GM21619 (cell line): ENCODE data around the gene CIDEC.
"Not testable (repeated sequence)": the region's sequence is repeated elsewhere in the genome, so short reads cannot be mapped to it uniquely, and the experiment has no call there.

Experiments
- ATAC-seq: cut with Tn5 transposase; IDR thresholded peaks from one replicate; pipeline ENCODE4 v1.9.1; 2021; ENCODE audit not compliant: unreplicated experiment

Gene CIDEC

DNA sequence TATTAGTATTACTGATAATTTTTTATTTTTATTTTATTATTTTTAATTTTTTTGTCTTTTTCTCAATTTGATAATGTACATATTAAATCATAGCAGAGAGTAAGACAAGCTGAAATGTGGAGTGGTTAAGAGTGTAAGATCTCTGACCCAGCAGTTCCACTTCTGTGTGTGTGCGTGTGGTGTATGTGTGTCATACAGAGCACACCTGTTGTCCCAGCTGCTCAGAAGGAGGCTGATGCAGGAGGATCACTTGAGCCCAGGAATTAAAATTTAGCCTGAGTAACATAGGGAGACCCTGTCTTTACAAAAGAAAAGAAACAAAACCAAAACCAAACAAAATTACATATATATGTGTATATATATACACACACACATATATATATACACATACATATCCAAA lies 1.4 kb upstream of the CIDEC start:
- ATAC-seq = no peak

DNA sequence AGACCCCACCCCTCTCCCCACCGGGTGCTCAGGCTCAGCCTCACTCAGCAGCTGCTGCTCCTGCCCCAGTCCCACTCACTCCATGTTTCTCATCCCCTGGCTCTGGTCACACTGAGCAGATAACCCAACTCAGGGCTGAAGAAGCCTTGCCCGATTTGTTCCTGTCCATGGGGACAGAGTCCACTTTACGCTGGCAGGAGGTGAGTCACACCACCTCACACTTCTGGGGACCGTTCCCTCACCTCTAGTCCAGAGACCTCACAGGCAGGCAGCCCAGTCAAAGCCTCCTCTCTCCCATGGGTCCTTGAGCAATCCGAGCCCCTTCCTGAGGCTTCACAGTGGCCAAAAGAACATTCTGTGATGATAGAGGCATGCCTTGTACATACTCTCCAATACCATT lies 1.4 kb downstream of the CIDEC start:
- no peak for ATAC-seq

DNA sequence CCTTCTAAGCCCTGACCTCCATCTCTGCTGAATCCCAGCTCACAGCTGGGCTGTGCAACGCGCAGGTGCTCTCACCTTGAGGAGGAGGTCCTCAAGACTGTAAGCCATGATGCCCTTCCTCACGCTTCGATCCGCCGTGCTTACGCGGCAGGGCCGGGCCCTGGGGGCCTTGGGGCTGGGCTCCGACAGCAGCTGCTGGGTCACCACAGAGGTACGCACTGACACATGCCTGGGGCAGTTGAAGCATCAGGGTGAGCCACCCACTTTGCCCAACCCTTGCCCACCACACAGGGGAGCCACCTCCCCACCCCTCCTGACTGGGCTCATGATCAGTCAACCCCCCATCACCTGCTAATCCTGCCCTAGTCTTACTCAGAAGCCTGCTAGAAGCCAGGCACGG lies 3.1 kb downstream of the CIDEC start:
- ATAC-seq = no peak

DNA sequence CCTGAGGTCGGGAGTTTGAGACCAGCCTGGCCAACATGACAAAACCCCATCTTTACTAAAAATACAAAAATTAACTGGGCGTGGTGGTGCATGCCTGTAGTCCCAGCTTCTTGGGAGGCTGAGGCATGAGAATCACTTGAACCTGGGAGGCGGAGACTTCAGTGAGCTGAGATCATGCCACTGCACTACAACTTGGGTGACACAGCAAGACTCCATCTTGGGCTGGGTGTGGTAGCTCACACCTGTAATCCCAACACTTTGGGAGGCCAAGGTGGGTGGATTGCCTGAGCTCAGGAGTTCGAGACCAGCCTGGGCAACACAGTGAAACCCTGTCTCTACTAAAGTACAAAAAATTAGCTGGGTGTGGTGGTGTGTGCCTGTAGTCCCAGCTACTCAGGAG lies 3.8 kb downstream of the CIDEC start:
- not testable (repeated sequence) for ATAC-seq

DNA sequence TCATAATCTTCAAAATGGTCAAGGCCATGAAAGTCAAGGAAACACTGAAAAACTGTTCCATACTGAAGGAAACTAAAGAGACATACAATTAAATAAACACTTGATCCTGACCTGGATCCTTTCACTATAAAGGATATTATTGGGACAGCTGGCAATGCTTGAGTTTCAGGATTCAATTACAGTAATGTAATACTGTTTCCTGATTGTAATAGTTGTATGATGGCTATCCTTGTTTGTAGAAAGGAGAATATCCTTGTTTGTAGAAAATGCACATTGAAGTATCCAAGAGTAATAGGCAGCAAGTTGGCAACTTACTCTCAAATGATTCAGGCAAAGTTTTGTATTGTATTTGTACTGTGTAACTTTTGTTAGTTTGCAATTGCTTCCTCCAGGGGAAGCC lies 4.6 kb downstream of the CIDEC start:
- no peak for ATAC-seq

DNA sequence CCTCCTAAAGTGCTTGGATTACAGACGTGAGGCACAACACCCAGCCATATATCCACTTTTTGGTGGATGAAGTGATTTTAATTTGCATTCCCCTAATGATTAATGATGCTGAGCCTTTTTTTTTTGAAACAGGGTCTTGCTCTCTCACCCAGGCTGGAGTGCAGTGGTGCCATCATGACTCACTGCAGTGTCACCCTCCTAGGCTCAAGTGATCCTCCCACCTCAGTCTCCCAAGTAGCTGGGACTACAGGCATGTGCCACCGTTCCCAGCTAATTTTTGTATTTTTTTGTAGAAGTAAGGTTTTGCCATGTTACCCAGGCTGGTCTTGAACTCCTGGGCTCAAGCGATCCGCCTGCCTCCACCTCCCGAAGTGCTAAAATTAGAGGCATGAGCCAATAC lies 8.0 kb downstream of the CIDEC start:
- ATAC-seq = not testable (repeated sequence)

DNA sequence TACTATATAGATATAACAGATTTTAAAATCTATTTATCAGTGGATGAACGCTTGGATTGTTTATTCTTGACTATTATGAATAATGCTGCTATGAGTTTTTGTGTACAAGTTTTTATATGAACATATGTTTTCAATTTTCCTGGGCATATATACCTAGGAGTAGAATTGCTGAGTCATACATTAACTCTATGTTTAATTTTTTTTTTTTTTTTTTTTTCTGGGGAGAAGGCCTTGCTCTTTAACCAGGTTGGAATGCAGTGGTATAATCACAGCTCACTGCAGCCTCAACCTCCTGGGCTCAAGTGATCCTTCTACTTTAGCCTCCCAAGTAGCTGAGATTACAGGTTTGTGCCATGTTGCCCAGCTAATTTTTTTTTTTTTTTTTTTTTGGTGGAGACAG lies 9.1 kb downstream of the CIDEC start:
- no peak for ATAC-seq

DNA sequence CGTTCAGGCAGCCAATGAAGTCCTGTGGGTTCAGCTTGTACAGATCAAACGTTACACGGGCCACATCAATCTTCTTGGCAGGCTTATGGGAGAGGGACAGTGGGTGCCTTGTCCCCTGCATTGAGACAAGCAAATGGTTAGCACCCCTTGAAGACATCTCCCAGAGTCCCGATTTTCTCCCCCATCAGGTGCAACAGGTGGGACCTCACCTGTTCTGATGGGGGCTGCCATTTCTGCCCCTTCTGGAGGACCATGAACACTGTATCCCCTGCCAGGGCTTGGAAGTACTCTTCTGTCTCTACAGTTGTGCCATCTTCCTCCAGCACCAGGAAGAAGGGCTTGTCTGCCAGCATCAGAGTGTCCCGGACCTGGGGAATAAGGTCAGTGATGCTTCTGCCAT lies 10.1 kb downstream of the CIDEC start:
- ATAC-seq = no peak

DNA sequence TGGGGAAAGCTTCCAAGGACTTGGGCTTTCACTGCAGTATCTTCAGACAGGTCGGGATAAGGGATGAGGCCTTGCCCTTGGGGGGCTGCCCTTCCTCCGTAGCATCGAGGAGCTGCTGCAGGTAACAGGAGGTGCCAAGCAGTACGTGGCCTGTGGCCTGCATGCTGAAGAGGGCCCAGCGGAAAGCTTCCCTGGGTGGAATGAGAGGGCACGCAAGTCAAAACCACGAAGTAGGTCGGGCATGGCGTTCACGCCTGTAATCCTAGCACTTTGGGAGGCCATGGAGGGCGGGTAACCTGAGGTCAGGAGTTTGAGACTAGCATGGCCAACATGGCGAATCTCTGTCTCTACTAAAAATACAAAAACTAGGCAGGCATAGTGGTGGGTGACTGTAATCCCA lies 12.9 kb downstream of the CIDEC start:
- ATAC-seq = no peak

DNA sequence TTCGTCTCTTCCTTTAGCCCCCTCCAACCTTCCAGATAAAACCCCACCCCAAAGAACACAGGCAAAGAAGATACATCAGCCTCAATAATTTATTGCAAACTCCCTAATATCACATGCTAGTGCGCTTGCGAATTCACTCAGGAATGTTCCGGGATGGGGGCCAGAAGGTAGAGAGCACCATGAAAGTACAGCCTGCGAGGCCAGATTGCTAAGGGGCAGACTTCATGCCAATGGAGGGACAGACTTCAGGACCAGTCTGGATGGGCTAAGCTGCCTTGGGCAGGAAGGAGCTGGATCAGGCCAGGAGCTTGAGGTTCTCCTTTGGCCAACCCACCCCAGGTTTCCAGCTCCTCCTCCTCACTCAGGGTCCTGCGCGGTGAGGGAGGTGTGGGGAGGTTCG lies 13.4 kb downstream of the CIDEC start:
- no peak for ATAC-seq

DNA sequence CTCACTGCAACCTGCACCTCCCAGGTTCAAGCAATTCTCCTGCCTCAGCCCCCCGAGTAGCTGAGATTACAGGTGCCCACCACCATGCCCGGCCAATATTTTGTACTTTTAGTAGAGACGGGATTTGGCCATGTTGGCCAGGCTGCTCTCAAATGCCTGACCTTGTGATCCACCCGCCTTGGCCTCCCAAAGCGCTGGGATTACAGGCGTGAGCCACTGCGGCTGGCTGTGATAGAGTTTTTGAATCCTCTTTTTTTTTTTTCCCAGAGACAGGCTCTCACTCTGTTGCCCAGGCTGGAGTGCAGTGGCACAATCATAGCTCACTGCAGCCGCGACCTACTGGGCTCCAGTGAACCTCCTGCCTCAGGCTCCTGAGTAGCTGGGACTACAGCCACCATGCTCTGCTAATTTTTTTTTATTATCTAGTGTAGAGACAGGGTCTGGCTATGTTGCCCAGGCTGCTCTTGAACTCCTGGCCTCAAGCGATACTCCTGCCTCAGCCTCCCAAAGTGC lies 14.9 kb downstream of the CIDEC start:
- not testable (repeated sequence) for ATAC-seq

DNA sequence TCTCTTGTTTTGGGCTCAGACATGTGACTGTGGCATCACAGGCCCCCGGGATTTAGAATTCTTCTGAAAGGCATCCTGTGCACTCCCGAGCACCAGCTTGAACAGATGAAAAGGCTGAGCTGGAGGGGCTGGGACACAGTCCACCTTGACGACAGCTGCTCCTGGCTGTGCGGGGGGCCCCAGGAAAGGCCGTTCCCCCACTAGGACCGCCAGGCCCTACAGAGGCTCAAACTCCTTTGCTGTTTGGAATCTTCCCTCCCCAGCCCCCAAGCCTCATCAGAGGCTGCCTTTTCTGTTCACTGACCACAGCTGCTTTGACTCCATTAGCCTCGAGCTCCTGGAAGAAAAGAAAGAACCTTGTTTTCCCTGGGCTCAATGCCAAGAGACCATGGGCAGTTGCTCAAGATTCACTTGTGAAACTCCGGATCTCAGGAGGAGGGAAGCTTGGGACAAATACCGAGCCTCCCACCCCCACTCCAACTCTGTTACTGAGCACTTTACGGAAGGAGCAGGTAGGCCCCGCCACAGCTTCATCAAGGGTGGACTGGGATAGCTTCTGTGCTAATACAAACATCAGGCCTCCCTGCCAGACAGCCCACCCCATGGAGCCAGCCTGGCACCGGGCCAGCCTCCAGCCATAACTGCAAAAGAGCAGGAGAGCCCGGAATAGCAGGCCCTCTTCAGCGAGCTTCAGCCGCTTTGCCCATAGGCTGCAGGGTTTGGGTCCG lies 15.7 kb downstream of the CIDEC start:
- no peak for ATAC-seq

DNA sequence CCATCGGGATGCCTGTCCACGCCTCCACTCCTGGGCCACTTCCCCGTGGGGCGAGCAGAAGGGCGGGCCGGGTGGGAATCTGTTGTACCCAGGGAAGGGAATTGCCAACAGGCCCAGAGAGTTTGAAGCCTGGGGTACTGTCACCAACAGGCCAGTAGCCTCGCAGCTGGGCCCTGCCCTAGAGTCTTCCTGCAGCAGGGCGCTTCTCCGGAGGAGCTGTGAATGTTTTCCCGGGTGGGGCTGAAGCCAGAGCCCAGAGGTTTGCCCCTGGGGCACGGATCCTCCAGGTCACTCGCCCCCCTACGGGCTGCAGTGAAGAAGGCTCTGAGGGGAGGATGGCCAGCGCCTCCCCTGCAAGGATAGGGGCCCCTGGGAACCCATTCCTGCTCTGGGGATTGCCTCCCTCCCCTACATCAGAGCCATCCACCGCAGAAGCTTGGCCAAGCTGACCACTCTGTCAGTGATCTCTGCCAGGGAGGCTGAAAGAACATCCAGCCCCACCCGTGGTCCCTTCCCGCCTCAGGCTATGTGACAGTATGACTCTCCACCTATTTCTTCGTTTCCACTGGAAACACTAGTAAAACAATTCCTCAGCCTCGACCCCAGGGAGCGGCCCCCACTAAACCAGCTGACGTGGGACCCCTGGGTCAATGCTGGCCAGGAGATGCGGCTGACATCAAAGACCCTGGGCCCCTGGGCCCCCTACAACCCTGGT lies 16.8 kb downstream of the CIDEC start:
- ATAC-seq = no peak

DNA sequence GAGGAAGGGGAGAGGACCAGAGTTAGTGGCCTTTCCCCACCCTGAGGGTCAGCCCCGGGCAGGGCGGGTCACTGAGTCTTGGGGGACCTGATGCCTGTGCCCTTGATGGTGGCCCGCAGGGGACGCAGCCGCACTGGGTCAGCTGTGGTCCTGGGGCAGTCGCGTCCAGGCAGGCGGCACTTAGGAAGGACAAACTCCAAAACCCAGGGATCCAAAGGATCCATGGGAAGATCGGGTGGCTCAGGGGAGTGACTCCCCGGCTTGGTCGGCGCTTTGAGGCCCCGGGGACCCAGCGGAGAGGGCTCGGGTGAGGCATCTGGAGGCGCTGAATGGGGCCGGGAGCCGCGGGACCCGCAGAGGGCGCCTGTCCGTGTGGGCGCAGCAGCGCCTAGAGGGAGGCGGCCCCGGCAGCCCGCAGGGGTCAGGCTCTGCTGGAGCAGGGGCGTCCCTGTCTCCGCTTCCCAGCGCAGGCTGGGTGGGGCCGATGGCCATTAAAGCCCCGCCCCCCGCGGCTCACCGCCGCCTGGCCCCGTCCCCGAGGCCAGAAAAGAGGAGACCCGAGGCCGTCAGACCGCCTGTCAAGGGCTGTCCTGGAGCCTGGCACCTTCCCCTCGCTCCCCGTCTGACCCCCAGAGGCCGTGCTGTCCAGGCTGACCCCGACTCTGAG lies 17.5 kb downstream of the CIDEC start:
- no peak for ATAC-seq

DNA sequence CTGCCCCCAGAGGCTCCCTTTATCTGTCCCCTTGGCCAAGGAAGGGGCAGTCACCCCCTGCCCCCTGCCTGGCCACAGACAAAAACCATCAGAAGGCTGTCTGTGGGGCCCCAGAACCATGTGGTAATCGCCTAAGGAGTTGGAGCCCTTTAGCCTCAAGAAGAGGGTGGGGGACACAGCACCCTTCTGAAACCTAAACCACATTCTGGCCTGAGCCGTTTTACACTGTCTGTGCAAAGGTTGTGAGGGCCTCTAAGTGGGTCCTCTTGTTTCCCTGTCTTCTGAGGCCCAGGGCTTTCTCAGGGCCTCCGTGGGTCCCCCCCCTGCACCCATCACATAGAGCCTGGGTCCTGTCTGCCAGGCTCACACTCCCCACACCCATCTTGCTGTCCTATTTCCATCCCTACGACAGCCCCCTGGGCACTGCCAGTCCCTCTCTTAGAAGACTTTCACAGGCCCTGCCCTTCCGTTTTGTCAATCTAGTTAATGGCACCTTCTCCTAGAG lies 18.4 kb downstream of the CIDEC start:
- no peak for ATAC-seq

DNA sequence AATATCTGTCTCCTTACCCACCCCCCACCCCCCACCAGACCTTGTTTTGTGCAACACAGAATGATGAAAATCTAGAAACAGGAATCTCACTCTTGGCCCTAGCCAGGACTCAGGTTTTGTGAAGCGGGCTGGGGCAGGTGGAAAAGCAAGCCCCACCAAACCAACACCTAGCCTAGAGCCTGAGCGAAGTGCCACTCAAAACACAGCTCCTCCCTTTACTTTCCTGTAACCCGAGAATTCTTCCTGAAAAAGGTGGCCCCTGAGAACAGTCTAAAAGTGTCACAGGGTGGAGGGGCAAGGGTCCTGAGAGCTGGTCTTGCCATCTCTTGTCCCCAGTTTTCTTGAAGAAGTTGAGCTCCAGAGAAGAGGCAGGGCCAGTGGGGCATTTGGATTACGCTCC lies 18.9 kb downstream of the CIDEC start:
- no peak for ATAC-seq

DNA sequence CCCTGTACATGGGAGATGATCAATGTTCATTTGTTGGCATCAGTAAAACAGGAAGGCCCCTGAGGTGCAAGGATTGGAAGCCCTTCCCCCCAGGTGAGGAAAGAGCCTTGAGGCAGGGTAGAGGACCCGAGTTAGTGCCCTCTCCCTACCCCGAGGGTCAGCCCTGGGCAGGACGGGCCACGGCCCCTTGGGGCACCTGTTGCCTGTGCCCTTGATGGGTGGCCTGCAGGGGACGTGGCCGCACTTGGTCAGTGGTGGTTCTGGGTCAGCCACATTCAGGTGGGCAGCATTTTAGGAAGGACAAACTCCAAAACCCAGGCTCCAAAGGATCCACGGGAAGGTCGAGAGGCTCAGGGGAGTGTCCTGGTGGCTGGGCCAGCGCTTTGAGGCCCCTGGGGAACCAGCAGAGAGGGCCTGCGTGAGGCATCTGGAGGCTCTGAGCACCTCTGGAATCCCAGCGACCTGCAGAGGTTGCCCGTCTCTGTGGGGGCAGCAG lies 20.5 kb downstream of the CIDEC start:
- no peak for ATAC-seq

DNA sequence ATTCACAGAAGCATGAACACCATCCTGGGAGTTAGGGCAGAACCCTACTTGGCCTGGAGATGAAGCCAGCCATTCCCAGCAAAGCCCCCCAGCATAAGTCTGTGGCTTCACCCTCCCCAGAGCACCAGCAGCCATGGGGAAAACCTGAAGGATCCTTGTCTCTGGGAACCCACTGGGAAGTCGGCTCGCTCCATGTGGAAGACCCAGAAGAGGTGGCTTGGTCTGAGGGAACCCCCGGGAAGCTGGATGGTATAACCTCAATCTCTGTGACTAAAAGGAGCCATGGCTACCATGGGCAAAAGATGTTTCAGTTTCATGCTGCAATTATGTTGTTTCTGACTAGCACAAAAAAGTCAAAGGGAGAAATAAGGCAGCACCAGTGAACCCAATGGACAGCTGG lies 24.5 kb downstream of the CIDEC start:
- no peak for ATAC-seq

DNA sequence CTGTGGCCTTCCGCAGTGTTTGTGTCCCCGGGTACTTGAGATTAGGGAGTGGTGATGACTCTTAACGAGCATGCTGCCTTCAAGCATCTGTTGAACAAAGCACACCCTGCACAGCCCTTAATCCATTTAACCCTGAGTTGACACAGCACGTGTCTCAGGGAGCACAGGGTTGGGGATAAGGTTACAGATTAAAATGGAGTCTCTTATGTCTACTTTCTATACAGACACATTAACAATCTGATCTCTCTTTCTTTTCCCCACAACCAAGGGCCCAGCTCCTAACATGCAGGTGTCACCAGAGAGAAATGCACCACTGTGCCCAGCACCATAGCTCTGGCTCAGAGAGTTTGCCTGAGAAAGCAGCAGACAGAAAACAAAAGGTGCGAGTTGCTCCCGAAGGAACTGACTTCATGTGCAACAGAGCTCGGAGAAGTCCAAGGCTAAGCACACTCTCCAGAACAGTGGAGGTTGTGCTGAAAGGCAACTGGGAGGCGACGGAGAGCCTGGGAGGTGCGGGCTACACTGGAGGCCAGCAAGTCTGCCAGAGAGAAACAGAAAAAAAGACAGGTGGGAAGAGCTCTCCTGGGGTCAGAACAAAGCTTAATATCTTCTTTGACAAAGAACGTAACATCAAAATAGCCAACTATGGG lies 25.6 kb downstream of the CIDEC start:
- not testable (repeated sequence) for ATAC-seq

DNA sequence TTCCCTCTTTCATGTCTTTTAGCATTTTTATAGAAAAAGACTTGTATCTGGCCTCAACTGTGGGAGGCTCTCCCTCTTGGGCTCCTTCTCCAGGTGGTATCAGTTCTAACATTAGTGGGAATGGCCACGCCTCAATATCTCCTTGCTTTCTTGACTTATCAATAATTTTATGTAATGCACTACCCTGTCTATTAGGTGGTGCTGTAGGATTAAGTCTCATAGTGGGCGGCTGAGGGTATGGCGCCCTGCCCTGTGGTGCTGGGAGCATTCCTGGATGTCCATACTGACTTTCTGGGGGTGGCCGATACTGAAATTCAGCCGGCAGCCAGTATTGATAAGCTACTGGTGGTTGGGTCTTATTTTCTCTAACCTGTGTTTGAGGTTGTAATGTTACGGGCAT lies 27.5 kb downstream of the CIDEC start:
- no peak for ATAC-seq

DNA sequence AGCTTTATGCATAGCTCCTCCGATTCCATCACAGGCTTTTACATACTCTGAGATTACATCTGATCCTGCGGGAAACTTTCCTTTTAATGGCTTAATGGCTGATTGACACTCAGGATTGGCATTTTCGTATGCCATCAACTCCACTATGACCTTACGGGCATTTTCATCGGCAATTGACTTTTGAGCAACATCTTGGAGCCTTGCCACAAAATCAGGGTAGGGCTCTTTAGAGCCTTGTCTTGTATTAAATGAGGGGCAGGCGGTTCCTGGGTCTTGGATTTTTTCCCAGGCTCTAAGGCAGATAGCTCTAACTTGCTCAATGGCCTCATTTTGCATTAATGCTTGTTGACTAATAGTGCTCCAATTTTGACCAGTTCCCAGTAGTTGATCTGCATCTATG lies 28.1 kb downstream of the CIDEC start:
- ATAC-seq = not testable (repeated sequence)
